ENCODE results near the gene LATS1.
A peak's percentile ranks its signal among the peaks of the same experiment; 100 is the strongest.
"Not testable (repeated sequence)": the region's sequence is repeated elsewhere in the genome, so short reads cannot be mapped to it uniquely, and the experiment has no call there.

The LATS1 gene

DNA sequence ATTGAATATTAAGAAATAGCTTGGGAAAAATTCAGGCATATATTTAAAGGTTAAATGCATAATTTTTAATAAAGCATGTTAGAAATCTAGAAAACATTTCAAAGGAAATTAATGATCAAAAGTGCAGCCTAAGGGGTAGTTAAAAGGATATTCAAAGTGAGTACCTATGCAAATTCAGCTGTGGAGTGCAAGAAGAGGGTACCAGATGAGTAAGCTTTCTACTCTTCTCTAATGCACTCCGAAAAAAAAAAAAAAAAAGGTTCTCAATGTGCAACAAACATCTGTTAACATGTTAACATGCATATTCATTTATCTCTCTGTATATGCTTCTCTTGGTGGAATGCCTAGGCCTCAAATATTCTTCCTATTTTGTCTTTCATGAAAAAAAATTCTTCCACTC, 37.4 kb downstream of the LATS1 start:
- Histone ChIP-seq H3K9ac (ENCODE audit: low read depth, low read length) (no peak overlapping the region), H2AFZ (ENCODE audit: low read depth, low read length) (no peak overlapping the region), H3K4me1 (ENCODE audit: insufficient read depth, low read length) (no peaks in the 10 kb centered on the region), H3K27ac (ENCODE audit: low read length) (no peak overlapping the region), H3K27me3 (ENCODE audit: insufficient read depth, low read length, poor library complexity) (no peaks in the 10 kb centered on the region), H3K4me2 (ENCODE audit: insufficient read depth, low read length) (no peak overlapping the region), H3K9me3 (ENCODE audit: insufficient read depth, low read length, severe bottlenecking) (no peaks in the 10 kb centered on the region), H3K4me3 (ENCODE audit: low read depth in 1 of 2, low read length in 2 of 2) (no peak overlapping the region), H3K36me3 (ENCODE audit: insufficient read depth, low read length) (peaks cover 73% of the 10 kb centered on the region), H3K79me2 (ENCODE audit: insufficient read depth, low read length) (peaks cover 47% of the 10 kb centered on the region), H4K20me1 (ENCODE audit: insufficient read depth, low read length) (peaks cover 13% of the 10 kb centered on the region; the same call in 1 of the 2 replicates)
- DNase-seq, result no peak
- no peak for ATAC-seq (ENCODE audit: insufficient read depth, low read depth)
- TF ChIP-seq EZH2 (IDR thresholded peaks at IDR 0.05; ENCODE audit: borderline replicate concordance, low read depth, low read length, severe bottlenecking) (no peak), CTCF (IDR thresholded peaks at IDR 0.05; ENCODE audit: borderline replicate concordance, extremely low read depth, low read length, poor library complexity, severe bottlenecking) (no peak)

- ATAC-seq (ENCODE audit: insufficient read depth, low read depth); H3K9me3 ChIP-seq (ENCODE audit: insufficient read depth, low read length, severe bottlenecking); H3K27me3 ChIP-seq (ENCODE audit: insufficient read depth, low read length, poor library complexity): not testable (repeated sequence)
These were observed 45.6 kb downstream of the LATS1 start for GRCh38 chr6:149672265-149672664.

GRCh38 chr6:149660028-149660427, 57.9 kb downstream of the LATS1 start:
- DNase-seq (no peak), ATAC-seq (ENCODE audit: insufficient read depth, low read depth) (peak; percentile 52)
- Histone ChIP-seq H3K36me3 (ENCODE audit: insufficient read depth, low read length) (peaks cover 61% of the 10 kb centered on the region), H3K79me2 (ENCODE audit: insufficient read depth, low read length) (no peaks in the 10 kb centered on the region), H3K9me3 (ENCODE audit: insufficient read depth, low read length, severe bottlenecking) (no peaks in the 10 kb centered on the region), H3K4me3 (ENCODE audit: low read depth in 1 of 2, low read length in 2 of 2) (no peak overlapping the region), H3K27ac (ENCODE audit: low read length) (no peak overlapping the region), H2AFZ (ENCODE audit: low read depth, low read length) (no peak overlapping the region), H3K27me3 (ENCODE audit: insufficient read depth, low read length, poor library complexity) (no peaks in the 10 kb centered on the region), H4K20me1 (ENCODE audit: insufficient read depth, low read length) (0 out of 2 replicates have a peak, but pooled peaks cover 2% of the 10 kb centered on the region), H3K4me1 (ENCODE audit: insufficient read depth, low read length) (no peaks in the 10 kb centered on the region), H3K9ac (ENCODE audit: low read depth, low read length) (no peak overlapping the region), H3K4me2 (ENCODE audit: insufficient read depth, low read length) (no peak overlapping the region)
- TF ChIP-seq EZH2 (IDR thresholded peaks at IDR 0.05; ENCODE audit: borderline replicate concordance, low read depth, low read length, severe bottlenecking) (no peak), CTCF (IDR thresholded peaks at IDR 0.05; ENCODE audit: borderline replicate concordance, extremely low read depth, low read length, poor library complexity, severe bottlenecking) (no peak)

More at GRCh38 chr6:149672265-149672664, 45.6 kb downstream of the LATS1 start:
- not testable (repeated sequence) for DNase-seq; H3K27ac ChIP-seq (ENCODE audit: low read length); H3K9ac ChIP-seq (ENCODE audit: low read depth, low read length); H3K79me2 ChIP-seq (ENCODE audit: insufficient read depth, low read length); H2AFZ ChIP-seq (ENCODE audit: low read depth, low read length); H4K20me1 ChIP-seq (ENCODE audit: insufficient read depth, low read length); H3K4me2 ChIP-seq (ENCODE audit: insufficient read depth, low read length); H3K4me3 ChIP-seq (ENCODE audit: low read depth in 1 of 2, low read length in 2 of 2); H3K4me1 ChIP-seq (ENCODE audit: insufficient read depth, low read length)
- peaks cover 83% of the 10 kb centered on the region for H3K36me3 ChIP-seq (ENCODE audit: insufficient read depth, low read length)

DNA sequence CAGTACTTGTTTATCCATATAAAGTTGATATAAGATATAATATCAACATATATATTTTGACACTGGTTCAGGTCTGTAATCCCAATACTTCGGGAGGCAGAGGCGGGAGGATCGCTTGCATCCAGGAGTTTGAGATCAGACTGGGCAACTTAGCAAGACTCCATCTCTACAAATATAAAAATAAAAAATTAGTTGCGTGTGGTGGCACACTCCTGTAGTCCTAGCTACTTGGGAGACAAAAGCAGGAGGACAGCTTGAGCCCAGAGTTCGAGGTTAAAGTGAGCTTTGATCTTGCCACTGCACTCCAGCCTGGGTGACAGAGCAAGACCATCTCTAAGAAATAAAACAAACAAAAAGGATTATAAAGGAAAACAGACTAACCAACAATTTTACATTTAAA, 60.5 kb downstream of the LATS1 start:
- no peak overlapping the region for H3K27ac ChIP-seq (ENCODE audit: low read length)
- ATAC-seq (ENCODE audit: insufficient read depth, low read depth) (no peak), DNase-seq (no peak)
- no peak for TF ChIP-seq CTCF (IDR thresholded peaks at IDR 0.05; ENCODE audit: borderline replicate concordance, extremely low read depth, low read length, poor library complexity, severe bottlenecking)
- no peak for TF ChIP-seq EZH2 (IDR thresholded peaks at IDR 0.05; ENCODE audit: borderline replicate concordance, low read depth, low read length, severe bottlenecking)
- no peaks in the 10 kb centered on the region for H3K9me3 ChIP-seq (ENCODE audit: insufficient read depth, low read length, severe bottlenecking)
- H3K79me2 ChIP-seq (ENCODE audit: insufficient read depth, low read length), result no peaks in the 10 kb centered on the region
- H3K4me3 ChIP-seq (ENCODE audit: low read depth in 1 of 2, low read length in 2 of 2), result no peak overlapping the region
- no peaks in the 10 kb centered on the region for H3K27me3 ChIP-seq (ENCODE audit: insufficient read depth, low read length, poor library complexity)
- no peak overlapping the region for H3K4me2 ChIP-seq (ENCODE audit: insufficient read depth, low read length)
- H2AFZ ChIP-seq (ENCODE audit: low read depth, low read length), result no peak overlapping the region
- H4K20me1 ChIP-seq (ENCODE audit: insufficient read depth, low read length), result no peaks in the 10 kb centered on the region
- H3K36me3 ChIP-seq (ENCODE audit: insufficient read depth, low read length), result peaks cover 39% of the 10 kb centered on the region
- no peaks in the 10 kb centered on the region for H3K4me1 ChIP-seq (ENCODE audit: insufficient read depth, low read length)
- no peak overlapping the region for H3K9ac ChIP-seq (ENCODE audit: low read depth, low read length)
